ENCODE results near the gene GRIN2C.

GRCh38 chr17:74875155-74875976, 15.7 kb upstream of the GRIN2C start:
- TF ChIP-seq CTCF (IDR thresholded peaks at IDR 0.05) (no peak), POLR2AphosphoS5 (IDR thresholded peaks at IDR 0.05) (no peak)

Measured in prostate gland (tissue), 2 donors.